Measurements from ENCODE around the gene POLR1D.

Gene POLR1D, protein sequence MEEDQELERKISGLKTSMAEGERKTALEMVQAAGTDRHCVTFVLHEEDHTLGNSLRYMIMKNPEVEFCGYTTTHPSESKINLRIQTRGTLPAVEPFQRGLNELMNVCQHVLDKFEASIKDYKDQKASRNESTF

GRCh38 chr13:27621366-27622101 is at the start of gene POLR1D:
Gene POLR1D, plus strand, starts transcription at chr13:27621892. Its CDS starts 92 bp downstream, at chr13:27621984.
- DNase-seq, result peak; percentile 80 to 83

DNA sequence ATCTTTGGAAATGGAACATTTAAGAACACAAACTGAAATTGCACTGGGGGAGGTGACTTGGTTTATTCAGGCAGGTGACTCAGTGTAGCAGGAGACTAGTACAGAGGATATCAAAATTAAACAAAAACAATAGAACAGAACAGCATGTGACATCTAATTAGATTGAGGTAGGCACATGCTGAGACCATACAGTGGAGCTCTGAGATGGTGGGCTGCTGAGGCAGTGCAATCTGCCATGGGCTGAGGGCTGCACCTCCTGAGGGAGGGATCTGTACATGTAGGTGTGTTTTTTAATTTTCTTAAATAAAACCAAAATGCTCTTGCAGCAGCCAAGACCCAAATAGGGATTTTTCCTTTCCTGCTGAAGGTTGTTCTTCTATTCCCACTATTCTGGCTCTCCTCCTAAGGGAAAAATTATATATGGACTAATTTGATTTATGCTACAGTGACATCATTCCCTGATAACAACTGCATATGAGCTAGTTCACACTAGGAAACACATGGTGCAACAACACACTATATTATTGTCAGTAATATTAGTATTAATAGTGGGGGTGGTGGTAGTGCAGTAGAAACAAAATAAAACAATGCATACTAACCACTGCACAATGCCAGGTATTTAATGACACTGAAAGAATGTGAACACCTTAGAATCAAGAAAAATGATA is 49.3 kb upstream of the POLR1D start:
- no peak for DNase-seq

DNA sequence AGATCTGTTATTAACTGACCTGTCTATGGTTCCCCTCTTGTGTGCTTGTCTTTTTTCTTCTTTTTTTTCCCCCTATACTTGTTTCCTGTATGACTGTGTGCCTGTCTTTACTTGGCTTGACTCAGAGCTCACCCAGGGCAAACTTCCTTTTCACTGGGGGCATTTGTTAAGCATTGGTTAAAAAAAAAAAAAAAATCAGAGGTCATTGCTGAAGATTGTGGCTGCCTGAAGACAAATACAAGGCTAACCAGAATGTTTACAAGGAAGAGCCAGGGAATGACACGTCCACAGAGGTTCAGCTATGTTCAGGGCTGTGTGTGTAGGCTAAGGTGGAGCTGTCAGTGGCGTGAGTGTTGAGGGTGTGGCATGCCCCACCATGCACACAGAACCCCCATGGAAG is 48.4 kb upstream of the POLR1D start:
- DNase-seq, result no peak

DNA sequence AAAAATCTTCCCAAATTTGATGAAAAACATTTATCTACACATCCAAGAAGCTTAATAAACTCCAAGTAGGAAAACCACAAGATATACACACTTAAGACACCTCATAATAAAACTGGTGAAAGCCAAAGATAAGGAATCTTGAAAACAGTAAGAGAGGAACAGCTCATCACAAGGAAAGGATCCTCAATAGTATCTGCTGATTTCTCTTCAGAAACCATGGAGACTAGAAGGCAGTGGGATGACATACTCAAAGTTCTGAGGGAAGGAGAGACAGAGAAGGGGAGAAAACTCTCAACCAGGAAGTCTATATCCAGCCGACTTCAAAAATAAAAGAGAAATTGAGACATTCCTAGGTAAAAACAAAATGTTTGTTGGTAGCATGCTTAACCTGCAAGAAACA is 47.0 kb upstream of the POLR1D start:
- DNase-seq, result no peak

- DNase-seq, result no peak
Measured at GRCh38 chr13:27578121-27579030, 43.3 kb upstream of the POLR1D start.

- DNase-seq, result no peak
Measured at GRCh38 chr13:27583645-27584044, 38.0 kb upstream of the POLR1D start.

DNA sequence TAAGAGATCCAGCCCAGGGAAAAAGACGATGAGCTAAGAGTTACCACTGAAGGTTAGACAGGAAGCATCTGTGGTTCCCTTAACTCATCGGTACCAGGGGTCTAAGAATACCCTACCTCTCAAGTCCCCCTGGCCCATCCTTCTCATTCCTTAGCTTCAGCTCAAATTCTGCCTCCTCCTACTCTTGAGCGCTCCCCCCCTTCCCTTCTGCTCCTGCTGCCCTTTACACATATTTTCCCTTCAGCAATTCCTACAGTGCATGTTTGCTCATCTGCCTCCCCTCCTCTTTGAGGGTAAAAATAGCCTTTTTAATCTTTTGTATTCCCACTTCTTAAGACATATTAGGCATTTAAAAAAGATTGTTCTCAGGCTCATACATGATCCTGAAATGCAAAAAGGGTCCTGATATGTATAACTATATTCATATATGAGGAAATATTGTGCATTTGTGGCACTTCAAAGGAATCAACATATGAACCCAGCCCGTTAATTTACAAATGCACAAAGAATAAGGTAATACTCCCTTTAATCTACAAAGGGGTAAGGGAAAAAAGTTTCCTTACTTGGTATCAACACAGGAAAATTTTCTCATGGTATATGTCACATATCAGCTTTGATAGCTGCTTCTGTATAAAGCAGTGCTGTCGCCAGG is 34.5 kb upstream of the POLR1D start:
- DNase-seq, result no peak

DNA sequence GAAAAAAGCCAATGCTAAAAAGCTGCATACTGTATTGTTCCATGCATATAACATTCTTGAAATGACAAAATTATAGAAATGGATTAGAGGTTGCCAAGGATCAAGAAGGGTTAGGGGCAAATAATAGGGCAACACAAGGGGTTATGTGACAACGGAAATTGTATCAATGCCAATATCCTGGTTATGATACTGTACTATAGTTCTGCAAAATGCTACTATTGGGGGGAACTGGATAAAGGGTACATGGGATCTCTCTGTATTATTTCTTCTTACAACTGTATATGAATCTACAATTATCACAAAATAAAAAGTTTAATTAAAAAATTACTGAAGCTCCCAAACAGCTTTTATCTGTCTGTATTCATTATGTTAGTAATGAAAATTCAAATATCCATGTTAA is 33.3 kb upstream of the POLR1D start:
- no peak for DNase-seq

GRCh38 chr13:27592865-27593264 is 28.8 kb upstream of the POLR1D start:
- no peak for DNase-seq

DNA sequence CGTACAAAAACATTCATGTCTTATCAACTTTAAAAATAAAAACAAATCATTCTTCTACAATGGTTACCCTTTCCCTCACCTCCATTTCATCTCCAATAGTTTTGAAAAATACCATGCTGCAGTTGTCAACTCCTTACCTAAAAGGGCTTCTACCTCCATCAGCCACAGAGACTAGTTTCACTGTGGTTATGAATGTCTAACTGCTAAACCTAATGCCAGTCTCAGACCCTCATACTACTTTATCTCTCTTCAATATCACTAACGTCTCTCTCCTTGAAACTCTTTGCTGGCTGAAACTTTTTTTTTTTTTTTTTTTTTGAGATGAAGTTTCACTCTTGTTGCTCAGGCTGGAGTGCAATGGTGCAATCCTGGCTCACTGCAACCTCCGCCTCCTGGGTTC is 28.4 kb upstream of the POLR1D start:
- DNase-seq, result no peak

DNA sequence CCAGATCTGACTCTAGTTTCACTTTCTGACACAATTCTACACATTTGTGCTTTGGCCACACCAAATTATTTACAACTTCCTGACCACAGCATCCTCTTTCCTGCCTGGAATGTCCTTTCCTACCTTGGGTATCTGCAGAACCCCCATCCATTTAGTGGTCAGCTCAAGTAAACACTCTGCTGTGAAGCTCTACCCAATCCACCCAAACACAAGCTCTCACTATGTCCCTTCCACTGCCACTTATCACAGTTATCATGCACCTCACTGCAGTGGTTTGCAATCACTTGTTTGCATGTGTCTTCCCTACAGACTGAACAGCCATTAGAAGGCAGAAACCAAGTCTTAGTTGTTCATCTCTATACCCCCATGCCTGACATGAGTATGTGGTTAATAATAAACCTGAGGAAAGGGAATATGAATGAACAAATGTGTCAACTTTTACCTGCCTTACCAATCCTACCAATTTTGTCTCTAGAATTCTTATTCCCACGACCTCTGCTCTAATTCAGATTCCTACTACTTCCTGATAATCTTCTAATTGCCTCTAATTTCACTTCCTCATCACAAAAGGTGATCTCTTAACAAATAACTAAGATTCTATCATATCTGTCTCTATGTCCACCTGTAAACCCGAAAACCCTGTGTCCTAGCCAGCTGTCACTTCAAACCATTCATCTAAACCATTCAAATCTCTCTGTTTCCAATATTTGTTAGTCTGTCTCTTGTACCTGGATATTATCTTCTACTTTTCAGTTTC is 26.5 kb upstream of the POLR1D start:
- no peak for DNase-seq

- DNase-seq, result no peak
Measured at GRCh38 chr13:27599096-27599495, 22.6 kb upstream of the POLR1D start.

DNA sequence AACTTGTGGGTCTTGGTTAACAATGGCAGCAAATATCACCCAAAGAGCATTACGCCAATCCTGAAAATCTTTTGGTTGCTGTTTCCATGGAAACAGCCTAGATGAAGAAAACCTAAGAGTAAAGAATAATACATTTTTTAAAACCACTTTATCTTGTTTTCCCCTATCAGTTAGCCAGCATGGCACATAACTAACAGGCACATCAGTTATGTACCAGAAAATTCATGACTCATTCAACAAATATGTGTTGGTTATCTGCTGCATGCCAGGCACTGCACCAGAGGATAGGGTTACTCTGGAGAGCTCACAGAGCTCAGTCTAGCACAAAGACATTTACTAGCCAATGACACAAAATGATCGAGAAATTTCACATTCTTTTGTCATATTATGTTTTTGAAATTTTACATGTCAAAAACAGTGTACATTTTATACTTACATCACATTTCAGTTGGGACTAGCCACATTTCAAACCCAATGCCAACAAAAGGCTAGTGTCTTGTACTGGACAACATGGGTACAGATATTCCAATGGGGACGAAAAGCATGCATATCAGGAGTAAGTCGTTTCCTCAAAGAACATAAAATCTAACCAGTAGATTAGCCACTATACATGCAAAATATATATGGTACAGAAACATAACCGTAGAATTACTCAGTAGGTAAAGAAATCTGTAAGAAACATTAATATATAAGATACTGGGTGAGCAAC is 21.7 kb upstream of the POLR1D start:
- DNase-seq, result no peak

GRCh38 chr13:27600711-27601110 is 21.0 kb upstream of the POLR1D start:
- DNase-seq, result no peak

DNA sequence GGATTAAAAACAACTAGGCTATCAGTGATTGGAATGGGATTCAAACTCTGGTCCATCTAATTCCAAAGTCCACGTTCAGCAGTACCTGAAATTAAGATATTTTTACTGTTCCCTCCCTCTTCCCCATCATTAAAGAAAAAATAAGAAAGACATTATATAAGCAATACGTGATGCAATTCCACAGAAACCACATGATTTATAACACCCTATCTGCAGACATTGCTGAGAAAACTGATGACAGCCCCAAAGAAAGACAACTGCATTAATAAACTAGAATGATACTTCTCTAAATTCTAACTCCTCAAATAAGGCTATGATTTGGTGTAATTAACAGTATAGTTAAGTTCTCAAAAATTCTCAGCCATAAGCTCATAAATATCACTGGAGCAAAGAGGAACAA is 20.5 kb upstream of the POLR1D start:
- DNase-seq, result no peak

DNA sequence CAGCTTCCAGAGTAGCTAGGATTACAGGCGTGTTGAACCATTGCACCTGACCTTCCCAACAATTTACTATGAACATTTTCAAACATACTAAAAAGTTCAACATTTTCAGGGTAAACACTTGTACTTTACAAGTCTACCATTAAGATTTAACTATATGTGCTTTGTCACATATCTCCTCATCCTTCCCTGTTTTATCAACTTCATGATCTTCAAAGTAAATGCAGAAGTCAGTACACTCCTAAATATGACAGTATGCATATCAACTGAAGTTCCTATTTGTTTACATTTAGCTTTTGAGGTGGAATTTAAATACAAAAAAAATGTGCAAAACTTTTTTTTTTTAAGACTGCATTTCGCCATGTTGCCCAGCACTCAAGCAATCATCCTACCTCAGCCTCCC is 19.9 kb upstream of the POLR1D start:
- no peak for DNase-seq

- DNase-seq, result no peak
Measured at GRCh38 chr13:27605099-27605498, 16.6 kb upstream of the POLR1D start.

GRCh38 chr13:27605610-27606200 is 16.0 kb upstream of the POLR1D start:
- no peak for DNase-seq

GRCh38 chr13:27607125-27607524 is 14.6 kb upstream of the POLR1D start:
- DNase-seq, result no peak

GRCh38 chr13:27613628-27614027 is 8.1 kb upstream of the POLR1D start:
- no peak for DNase-seq

DNA sequence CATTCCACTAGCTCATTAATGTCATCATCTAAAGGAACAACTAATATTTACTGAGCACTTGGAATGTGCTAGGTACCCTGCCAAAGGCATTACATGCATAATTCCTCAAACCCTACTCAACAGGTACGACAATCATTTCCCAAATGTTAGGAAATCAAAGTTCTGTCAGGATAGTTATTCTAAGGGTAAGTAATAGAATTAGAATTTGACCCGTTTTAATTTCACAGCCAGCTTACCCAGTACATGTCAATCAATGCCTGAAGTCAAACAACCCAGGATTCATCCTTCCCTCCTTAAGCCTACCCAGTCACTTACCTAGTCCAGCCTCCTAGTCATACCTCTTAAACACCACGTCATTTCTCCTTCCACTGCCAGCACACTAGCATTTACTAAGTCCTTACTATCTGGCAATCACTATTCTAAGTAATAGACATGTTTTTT is 3.8 kb upstream of the POLR1D start:
- no peak for DNase-seq
